Gastrocnemius medialis (tissue), 4 donors: ENCODE results near the gene PITX1. TPM values are rescaled to one million over a fixed set of nuclear protein-coding genes. Genes with fewer than 3 reads are reported as not detected.

Experiments
- ATAC-seq, 2 donors: fragments of 150-250 bp; one replicate each; pipeline ENCODE4 v1.9.1; 2016
- DNase-seq, 2 donors: peaks; one replicate each; pipeline ENCODE4 v3.0.0-alpha.2; 2019
- H3K27ac ChIP-seq, 4 donors: fragments of 200-600 bp; sonication (generic); 1 replicate in 1 of 4; 2 replicates in 3 of 4; pipeline ENCODE4 v1.5.1; 2016 to 2018; ENCODE audit warnings: mild to moderate bottlenecking in 2 of 4, moderate library complexity in 1 of 4
- H3K27me3 ChIP-seq, 3 donors: fragments of 200-600 bp; sonication (generic) in 2 of 3; 1 replicate in 1 of 3; 2 replicates in 2 of 3; pipeline versions ENCODE4 v1.5.1 to v1.6.0; 2016 to 2019; ENCODE audit warnings: mild to moderate bottlenecking in 1 of 3, moderate library complexity in 1 of 3
- H3K36me3 ChIP-seq, 2 donors: fragments of 200-600 bp; sonication (generic) in 1 of 2; one replicate each; pipeline ENCODE4 v1.5.1; 2017 to 2018
- H3K4me1 ChIP-seq, 2 donors: fragments of 200-600 bp; sonication (generic) in 1 of 2; one replicate each; pipeline ENCODE4 v1.5.1; 2016 to 2017; ENCODE audit warnings: mild to moderate bottlenecking in 2 of 2
- H3K4me3 ChIP-seq, 4 donors: fragments of 200-600 bp; sonication (generic) in 3 of 4; 1 replicate in 1 of 4; 2 replicates in 3 of 4; pipeline ENCODE4 v1.5.1; 2016 to 2019; ENCODE audit warnings: mild to moderate bottlenecking in 2 of 4
- H3K9me3 ChIP-seq, 3 donors: fragments of 200-600 bp; sonication (generic) in 2 of 3; 1 replicate in 1 of 3; 2 replicates in 2 of 3; pipeline ENCODE4 v1.5.1; 2016 to 2019
- CTCF ChIP-seq, 5 experiments: fragments of 450-650 bp in 3 of 5; fragments of 200-600 bp in 2 of 5; sonication (generic) in 2 of 5; IDR thresholded peaks in 4 of 5; conservative IDR thresholded peaks in 1 of 5; 1 replicate in 4 of 5; 2 replicates in 1 of 5; pipeline ENCODE4 v1.5.1; 2016 to 2019; ENCODE audit warnings: antibody characterized with exemption in 5 of 5, mild to moderate bottlenecking in 3 of 5, moderate library complexity in 3 of 5
- POLR2A ChIP-seq, 2 donors: fragments of 450-650 bp; IDR thresholded peaks; one replicate each; pipeline ENCODE4 v1.6.1; 2017; ENCODE audit warnings: antibody characterized with exemption in 2 of 2, mild to moderate bottlenecking in 2 of 2, moderate library complexity in 2 of 2
- in situ Hi-C, 4 donors: fragments of 200-750 bp; cut with MboI; loops; one replicate each; pipeline versions ENCODE4 v1.15.0 to v1.8.0; 2017; ENCODE audit warnings: low sequenced_read_pairs in 4 of 4
- intact Hi-C: fragments of 100-400 bp; cut with DNase I; formaldehyde crosslinking; loops from one replicate; pipeline ENCODE4 v1.15.1; 2023; ENCODE audit warnings: low total_unique reads
- total RNA-seq, 4 donors: library from RNA; depleted of rRNA; stranded (reverse); fragments of >200 nt; gene quantifications; one replicate each; pipeline versions ENCODE4 v1.1.0 to v1.2.3, GENCODE V29; 2016

Gene PITX1
- total RNA-seq, 4 donors from 2014 or later, result 5.3 to 21.2 (median 9.3) TPM

GRCh38 chr5:135026645-135027265 lies 7.3 kb downstream of the PITX1 start:
- DNase-seq, result no peak
- intact Hi-C loops (no loop called here), in situ Hi-C loops (no loop called here)
- no peak for TF ChIP-seq POLR2A (IDR thresholded peaks at IDR 0.05)
- TF ChIP-seq CTCF (IDR thresholded peaks at IDR 0.05 in 4 of 5, conservative IDR thresholded peaks at IDR 0.05 in 1 of 5), result no peak
- H3K36me3 ChIP-seq, result no peaks in the 10 kb centered on the region
- peaks cover 43 to 44% (median 44%) of the 10 kb centered on the region in 3 donors for H3K27me3 ChIP-seq
- H3K9me3 ChIP-seq, result no peaks in the 10 kb centered on the region
- ATAC-seq, result no peak
- peaks cover 4 to 10% of the 10 kb centered on the region in 2 donors for H3K4me1 ChIP-seq
- H3K27ac ChIP-seq, result no peak overlapping the region
- H3K4me3 ChIP-seq, result no peak overlapping the region

- Histone ChIP-seq H3K27me3 (peaks cover 36 to 37% (median 36%) of the 10 kb centered on the region in 3 donors), H3K4me3 (no peak overlapping the region), H3K36me3 (no peaks in the 10 kb centered on the region), H3K9me3 (no peaks in the 10 kb centered on the region), H3K27ac (no peak overlapping the region), H3K4me1 (peaks cover 4 to 10% of the 10 kb centered on the region in 2 donors)
- in situ Hi-C loops (no loop called here), intact Hi-C loops (no loop called here)
- TF ChIP-seq POLR2A (IDR thresholded peaks at IDR 0.05) (no peak), CTCF (IDR thresholded peaks at IDR 0.05 in 4 of 5, conservative IDR thresholded peaks at IDR 0.05 in 1 of 5) (no peak)
- DNase-seq (no peak), ATAC-seq (no peak)
These were observed 8.0 kb downstream of the PITX1 start for GRCh38 chr5:135025730-135026644.

- ATAC-seq, result no peak
- H3K4me3 ChIP-seq, result no peak overlapping the region
- no peak for TF ChIP-seq POLR2A (IDR thresholded peaks at IDR 0.05)
- TF ChIP-seq CTCF (IDR thresholded peaks at IDR 0.05 in 4 of 5, conservative IDR thresholded peaks at IDR 0.05 in 1 of 5), result no peak
- in situ Hi-C loops (loop anchor here in 1 of 4 donors (25.0 kb wide), 1 partner anchor 162 kb away; no protein-coding TSS in a partner anchor), intact Hi-C loops (no loop called here)
- peaks cover 27 to 28% (median 28%) of the 10 kb centered on the region in 3 donors for H3K27me3 ChIP-seq
- no peak for DNase-seq
- no peak overlapping the region for H3K27ac ChIP-seq
- no peaks in the 10 kb centered on the region for H3K9me3 ChIP-seq
- no peaks in the 10 kb centered on the region for H3K36me3 ChIP-seq
- peaks cover 0 to 1% of the 10 kb centered on the region in 2 donors for H3K4me1 ChIP-seq
These were observed 8.9 kb downstream of the PITX1 start for GRCh38 chr5:135024956-135025729.

GRCh38 chr5:135020111-135020895 lies 13.7 kb downstream of the PITX1 start:
- Histone ChIP-seq H3K27ac (no peak overlapping the region), H3K4me3 (no peak overlapping the region), H3K36me3 (no peaks in the 10 kb centered on the region), H3K9me3 (no peaks in the 10 kb centered on the region), H3K27me3 (no peaks in the 10 kb centered on the region), H3K4me1 (no peaks in the 10 kb centered on the region)
- in situ Hi-C loops, result loop anchor here in 1 of 4 donors (25.0 kb wide), 1 partner anchor 167 kb away; no protein-coding TSS in a partner anchor
- intact Hi-C loops, result no loop called here
- ATAC-seq, result no peak
- peak in 1 of 2 donors; percentile 6 for DNase-seq
- TF ChIP-seq POLR2A (IDR thresholded peaks at IDR 0.05), result no peak
- TF ChIP-seq CTCF (IDR thresholded peaks at IDR 0.05 in 4 of 5, conservative IDR thresholded peaks at IDR 0.05 in 1 of 5), result no peak
